ENCODE data around the gene PLA2G6.

DNA sequence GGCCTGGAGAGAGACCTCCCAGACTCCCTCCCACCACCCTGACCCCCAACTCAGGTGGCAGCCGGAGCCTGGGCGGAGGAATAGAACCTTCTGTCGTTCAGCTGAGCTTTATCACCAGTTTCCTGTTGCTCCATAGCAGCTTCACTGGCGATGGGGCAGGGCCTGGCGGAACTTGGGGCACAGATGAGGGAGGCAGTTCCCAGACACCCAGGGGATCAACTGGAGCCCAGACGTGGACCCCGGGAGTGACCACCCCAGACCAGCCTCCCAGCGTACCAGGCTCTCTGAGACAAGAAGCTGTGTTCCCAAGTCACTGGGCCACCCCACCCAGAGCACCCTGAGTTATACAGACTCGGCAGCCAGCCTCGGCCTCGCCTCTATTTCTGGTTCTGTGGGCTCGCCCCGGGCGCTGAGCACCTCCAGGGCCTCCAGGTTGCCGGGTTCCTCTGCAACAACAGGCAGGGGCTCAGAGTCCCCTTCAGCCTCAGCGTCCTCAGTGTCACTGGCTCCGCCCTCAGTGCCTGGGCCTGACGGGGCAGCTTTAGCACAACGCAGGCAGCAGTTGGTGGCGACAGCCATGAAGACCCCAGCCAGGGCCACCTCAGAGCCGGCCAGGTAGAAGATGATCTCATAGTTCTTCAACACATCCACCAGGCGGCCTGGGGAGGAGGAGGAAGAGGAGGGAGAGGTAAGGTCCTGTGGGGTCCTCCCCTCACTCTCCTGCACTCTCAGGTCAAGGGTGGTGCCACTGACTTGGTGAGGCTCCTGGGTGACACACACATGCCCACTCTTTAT lies 103.4 kb downstream of the PLA2G6 start:
- TF ChIP-seq, protein P1, sequence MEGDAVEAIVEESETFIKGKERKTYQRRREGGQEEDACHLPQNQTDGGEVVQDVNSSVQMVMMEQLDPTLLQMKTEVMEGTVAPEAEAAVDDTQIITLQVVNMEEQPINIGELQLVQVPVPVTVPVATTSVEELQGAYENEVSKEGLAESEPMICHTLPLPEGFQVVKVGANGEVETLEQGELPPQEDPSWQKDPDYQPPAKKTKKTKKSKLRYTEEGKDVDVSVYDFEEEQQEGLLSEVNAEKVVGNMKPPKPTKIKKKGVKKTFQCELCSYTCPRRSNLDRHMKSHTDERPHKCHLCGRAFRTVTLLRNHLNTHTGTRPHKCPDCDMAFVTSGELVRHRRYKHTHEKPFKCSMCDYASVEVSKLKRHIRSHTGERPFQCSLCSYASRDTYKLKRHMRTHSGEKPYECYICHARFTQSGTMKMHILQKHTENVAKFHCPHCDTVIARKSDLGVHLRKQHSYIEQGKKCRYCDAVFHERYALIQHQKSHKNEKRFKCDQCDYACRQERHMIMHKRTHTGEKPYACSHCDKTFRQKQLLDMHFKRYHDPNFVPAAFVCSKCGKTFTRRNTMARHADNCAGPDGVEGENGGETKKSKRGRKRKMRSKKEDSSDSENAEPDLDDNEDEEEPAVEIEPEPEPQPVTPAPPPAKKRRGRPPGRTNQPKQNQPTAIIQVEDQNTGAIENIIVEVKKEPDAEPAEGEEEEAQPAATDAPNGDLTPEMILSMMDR (conservative IDR thresholded peaks at IDR 0.05), result no peak
- no peak for TF ChIP-seq EZH2 (IDR thresholded peaks at IDR 0.05; ENCODE audit: low read depth)
